EH (cell line): ENCODE data around the gene AKAP6.

ENCODE experiments used
- DNase-seq: peaks from one replicate; pipeline ENCODE4 v3.0.0-alpha.2; 2015; ENCODE audit warnings: low read depth

AKAP6 gene

GRCh38 chr14:32481707-32482106 is 152.6 kb downstream of the AKAP6 start:
- no peak for DNase-seq

GRCh38 chr14:32491416-32492016 is 162.4 kb downstream of the AKAP6 start:
- peak; percentile 69 for DNase-seq

- peak; percentile 64 for DNase-seq
Observed at GRCh38 chr14:32492457-32492856, 163.4 kb downstream of the AKAP6 start.

- peak; percentile 82 for DNase-seq
Observed at GRCh38 chr14:32494609-32495434, 165.7 kb downstream of the AKAP6 start.

GRCh38 chr14:32495435-32495734 is 166.3 kb downstream of the AKAP6 start:
- no peak for DNase-seq

- DNase-seq: peak; percentile 70
Observed at GRCh38 chr14:32497248-32497647, 168.2 kb downstream of the AKAP6 start.

- DNase-seq: peak; percentile 92
Observed at GRCh38 chr14:32507029-32507984, 178.2 kb downstream of the AKAP6 start.

GRCh38 chr14:32508281-32508680 is 179.2 kb downstream of the AKAP6 start:
- DNase-seq: peak; percentile 51

- DNase-seq: peak; percentile 100
Observed at GRCh38 chr14:32509632-32510187, 180.6 kb downstream of the AKAP6 start.

GRCh38 chr14:32510815-32511214 is 181.7 kb downstream of the AKAP6 start:
- no peak for DNase-seq

- DNase-seq: no peak
Observed at GRCh38 chr14:32512348-32512747, 183.2 kb downstream of the AKAP6 start.

GRCh38 chr14:32512813-32513212 is 183.7 kb downstream of the AKAP6 start:
- DNase-seq: peak; percentile 31

GRCh38 chr14:32513571-32514009 is 184.5 kb downstream of the AKAP6 start:
- DNase-seq: peak; percentile 55

GRCh38 chr14:32514236-32514635 is 185.1 kb downstream of the AKAP6 start:
- DNase-seq: peak; percentile 38

GRCh38 chr14:32514681-32515080 is 185.6 kb downstream of the AKAP6 start:
- DNase-seq: no peak

- DNase-seq: peak; percentile 48
Observed at GRCh38 chr14:32524609-32525375, 195.7 kb downstream of the AKAP6 start.

- no peak for DNase-seq
Observed at GRCh38 chr14:32525591-32525990, 196.5 kb downstream of the AKAP6 start.

- no peak for DNase-seq
Observed at GRCh38 chr14:32530800-32531199, 201.7 kb downstream of the AKAP6 start.

- DNase-seq: no peak
Observed at GRCh38 chr14:32531942-32532515, 202.9 kb downstream of the AKAP6 start.

GRCh38 chr14:32534145-32534544 is 205.0 kb downstream of the AKAP6 start:
- DNase-seq: no peak

- no peak for DNase-seq
Observed at GRCh38 chr14:32536175-32536574, 207.1 kb downstream of the AKAP6 start.
